DMS114 treated with DMSO at 0.1 percent for 48 hours (cell line): Measurements from ENCODE around the gene RALB.
"Not testable (repeated sequence)": the region's sequence is repeated elsewhere in the genome, so short reads cannot be mapped to it uniquely, and the experiment has no call there.

Experiments
- DNase-seq: peaks from one replicate; lab custom pipeline; 2025; ENCODE audit not compliant: unreplicated experiment; lab: John Stamatoyannopoulos, UW

RALB gene

DNA sequence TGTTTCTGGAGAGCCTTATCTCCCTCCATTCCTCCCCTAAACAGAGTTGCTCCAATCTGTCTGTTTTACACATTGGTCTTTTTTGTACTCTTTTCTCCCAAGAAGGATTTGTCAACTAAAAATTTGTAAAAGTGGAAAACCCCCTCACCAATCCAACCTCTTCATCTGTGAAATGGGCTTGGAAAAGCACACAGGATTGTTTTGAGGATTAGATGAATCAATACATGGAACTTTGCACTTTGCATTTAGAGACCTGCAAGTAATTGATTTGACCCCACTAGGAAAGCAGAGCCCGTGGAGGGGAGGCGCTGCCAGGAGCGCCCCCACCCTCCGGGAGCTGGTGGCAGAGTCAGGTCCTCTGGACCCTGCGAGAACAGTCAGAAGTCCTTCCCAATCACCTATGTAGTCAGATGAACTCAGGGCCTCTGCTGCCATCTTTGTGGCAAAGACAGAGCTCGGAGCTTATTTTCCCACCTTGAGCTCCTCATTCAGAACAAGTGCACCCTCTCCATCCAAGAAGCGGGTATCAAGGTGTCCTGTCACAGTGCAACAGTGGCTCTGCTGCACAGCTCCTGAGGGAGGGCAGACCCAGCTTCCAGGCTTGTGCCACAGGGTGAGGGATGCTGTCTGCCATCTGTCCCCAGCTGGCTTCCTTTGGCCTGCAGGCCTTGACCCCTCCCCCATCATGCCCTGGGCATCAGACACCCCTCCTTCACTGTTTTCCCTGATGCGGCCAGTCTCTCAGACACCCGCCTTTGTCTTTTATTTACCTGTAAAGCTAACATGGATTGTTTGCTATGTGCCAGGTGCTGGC is 27.7 kb upstream of the RALB start:
- no peak for DNase-seq

DNA sequence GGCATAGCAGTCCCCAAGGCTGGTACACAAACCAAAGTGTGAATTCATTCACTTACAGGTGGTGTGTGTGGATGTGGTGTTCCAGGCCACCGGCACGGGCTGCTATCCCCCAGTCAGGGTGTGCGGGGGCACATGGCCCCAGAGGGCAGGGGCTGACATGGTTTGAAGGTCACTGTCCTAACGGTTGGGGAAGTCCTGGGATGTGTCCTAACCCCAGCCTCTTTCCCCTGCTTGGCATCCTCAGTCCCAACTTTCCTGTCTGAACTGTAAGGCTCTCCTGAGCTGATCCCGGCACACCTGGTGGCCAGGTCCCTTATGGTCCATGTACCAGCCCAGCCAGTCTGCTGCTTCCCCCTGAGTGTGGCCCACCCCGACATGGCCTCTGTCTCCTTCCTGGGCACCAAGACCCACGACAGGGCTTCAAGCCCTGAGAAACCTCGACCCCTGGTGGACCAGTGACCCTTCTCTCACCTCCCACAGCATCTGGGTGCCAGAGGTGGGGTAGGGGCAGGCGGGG is 27.0 kb upstream of the RALB start:
- DNase-seq = no peak

GRCh38 chr2:120226316-120226715 is 26.3 kb upstream of the RALB start:
- no peak for DNase-seq

- DNase-seq = no peak
These were observed 25.3 kb upstream of the RALB start for GRCh38 chr2:120227111-120227991.

GRCh38 chr2:120228503-120228902 is 24.1 kb upstream of the RALB start:
- DNase-seq = no peak

DNA sequence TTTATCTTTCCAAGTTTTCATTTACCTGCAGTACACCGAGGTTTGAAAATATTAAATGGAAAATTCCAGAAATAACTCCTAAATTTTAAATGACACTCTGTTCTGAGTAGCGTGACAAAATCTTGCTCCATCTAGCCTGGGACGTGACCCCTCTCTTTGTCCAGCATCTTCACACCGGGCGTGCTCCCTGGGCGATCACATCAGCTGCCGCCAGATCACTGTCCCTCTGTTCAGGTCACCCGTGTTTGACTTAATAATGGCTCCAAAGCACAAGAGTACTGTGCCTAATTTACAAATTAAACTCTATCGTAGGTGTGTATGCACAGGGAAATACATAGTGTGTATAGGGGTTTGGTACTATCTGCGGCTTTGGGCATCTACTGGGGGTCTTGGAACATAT is 23.3 kb upstream of the RALB start:
- no peak for DNase-seq

GRCh38 chr2:120230515-120231471 is 21.9 kb upstream of the RALB start:
- no peak for DNase-seq

DNA sequence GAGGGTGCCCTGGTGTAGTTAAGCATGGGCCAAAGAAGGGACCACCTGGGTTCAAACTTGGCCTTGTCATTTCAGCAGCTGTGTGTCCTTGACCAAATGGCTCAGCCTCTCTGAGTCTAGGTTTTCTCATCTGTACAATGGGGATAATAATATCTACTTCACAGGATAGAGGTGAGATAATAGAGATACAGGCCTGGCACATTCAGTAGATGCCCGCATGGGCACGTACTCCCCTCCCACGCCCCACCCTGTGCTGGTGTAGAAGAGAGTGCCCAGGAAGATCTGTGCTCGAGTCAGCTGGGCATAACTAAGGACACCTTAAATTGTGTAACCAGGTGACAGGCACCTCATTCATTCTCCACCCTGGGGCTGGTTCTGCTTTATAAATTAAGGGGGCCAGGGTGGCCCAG is 21.1 kb upstream of the RALB start:
- no peak for DNase-seq

- DNase-seq = no peak
These were observed 20.5 kb upstream of the RALB start for GRCh38 chr2:120231974-120232635.

GRCh38 chr2:120233292-120233691 is 19.4 kb upstream of the RALB start:
- no peak for DNase-seq

- not testable (repeated sequence) for DNase-seq
These were observed 17.5 kb upstream of the RALB start for GRCh38 chr2:120235158-120235557.

- DNase-seq = no peak
These were observed 17.0 kb upstream of the RALB start for GRCh38 chr2:120235681-120236080.

DNA sequence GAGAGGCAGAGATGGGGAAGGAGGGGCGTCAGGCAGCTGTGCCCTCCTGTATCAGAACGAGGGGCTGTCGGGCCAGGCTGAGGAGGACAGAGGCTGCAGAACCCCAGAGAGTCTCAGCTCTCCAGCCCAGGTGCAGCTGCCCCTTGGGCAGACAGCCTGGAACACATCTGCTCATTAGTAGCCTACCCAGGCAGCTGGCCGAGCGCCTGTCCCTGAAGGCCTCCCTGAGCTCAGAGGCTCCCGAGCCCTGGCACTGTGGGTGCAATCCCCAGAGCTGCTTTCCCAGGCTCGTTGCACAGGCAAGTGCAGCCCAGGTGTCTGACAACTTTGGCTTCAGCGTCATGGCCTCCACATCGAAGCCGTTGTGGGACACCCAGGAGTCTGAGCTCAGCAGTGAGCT is 16.3 kb upstream of the RALB start:
- DNase-seq = no peak

DNA sequence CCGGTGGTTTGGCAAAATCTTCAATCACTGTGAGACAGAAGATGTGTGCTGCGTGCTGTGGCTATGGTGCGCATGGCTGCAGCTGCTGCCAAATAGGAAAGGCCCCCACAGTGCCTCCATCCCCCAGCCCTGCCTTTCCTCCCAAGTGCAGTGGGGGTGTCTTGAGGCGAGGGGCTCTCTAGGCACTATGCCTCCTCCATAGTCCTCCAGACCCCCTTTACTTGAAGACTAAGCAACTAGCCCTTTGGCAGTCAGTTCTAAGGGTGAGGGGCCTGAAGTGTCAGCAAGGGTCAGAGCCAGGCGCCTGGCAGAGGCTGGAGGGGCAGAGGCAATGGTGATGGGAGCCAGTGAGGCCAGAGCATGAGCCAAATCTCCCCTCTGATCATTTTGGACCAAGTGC is 15.9 kb upstream of the RALB start:
- DNase-seq = no peak

DNA sequence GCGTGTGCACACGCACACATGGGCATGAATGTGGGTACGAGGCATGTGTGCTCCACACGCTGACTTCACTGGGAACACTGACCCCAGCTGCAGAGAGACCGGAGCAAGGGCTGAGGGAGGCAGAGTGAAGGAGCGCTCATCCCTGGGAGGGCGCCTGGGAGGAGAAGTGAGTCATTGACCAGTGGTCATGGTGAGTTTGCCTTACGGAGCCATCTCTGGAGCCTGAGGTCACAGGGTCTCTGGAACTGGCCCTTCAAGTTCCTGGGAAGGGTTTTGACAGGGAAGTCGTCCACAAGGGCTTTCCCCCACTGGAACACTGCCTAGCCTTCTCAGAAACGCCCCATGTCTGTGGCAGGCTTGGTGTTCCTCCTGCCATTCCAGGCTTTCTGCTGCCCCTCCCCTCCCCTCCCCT is 15.2 kb upstream of the RALB start:
- DNase-seq = no peak

GRCh38 chr2:120238728-120239487 is 13.7 kb upstream of the RALB start:
- no peak for DNase-seq

DNA sequence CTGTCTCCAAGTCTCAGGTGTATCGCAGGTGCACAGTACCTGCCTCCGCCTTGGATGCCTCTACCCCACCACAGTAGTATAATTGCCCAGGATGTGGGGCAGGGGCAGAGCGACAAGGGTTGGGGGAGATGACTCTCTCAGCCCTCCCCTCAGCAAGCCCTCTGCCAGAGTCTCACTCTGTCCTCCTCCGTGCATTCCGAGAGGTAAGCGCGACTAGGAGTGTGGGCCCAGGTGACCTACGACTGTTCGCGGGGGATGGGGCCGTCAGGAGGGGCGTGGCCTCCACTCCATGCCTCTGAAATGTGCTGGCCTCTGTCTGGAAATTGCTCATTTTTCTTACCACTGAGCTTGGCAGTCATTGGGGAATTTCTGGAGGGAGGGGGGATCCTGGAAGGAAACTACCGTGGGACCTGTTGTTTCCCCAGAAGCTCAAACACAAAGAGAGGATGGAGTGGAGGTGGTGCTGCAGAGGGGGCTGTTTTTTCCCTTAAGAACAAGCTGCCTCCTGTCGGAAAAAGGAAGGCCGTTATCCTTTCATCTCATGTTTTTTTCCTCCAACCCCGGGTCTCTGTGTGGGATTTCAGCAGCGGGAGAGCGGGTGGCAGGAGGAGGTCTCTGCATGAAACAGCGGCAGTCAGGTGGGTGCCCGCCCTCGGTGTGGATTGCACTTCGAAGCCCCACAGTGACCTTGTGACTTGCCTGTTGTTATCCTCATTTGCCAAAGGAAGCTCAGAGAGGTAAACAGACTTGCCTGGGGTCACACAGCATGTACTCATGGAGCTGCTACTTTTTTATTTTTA is 13.0 kb upstream of the RALB start:
- no peak for DNase-seq

DNA sequence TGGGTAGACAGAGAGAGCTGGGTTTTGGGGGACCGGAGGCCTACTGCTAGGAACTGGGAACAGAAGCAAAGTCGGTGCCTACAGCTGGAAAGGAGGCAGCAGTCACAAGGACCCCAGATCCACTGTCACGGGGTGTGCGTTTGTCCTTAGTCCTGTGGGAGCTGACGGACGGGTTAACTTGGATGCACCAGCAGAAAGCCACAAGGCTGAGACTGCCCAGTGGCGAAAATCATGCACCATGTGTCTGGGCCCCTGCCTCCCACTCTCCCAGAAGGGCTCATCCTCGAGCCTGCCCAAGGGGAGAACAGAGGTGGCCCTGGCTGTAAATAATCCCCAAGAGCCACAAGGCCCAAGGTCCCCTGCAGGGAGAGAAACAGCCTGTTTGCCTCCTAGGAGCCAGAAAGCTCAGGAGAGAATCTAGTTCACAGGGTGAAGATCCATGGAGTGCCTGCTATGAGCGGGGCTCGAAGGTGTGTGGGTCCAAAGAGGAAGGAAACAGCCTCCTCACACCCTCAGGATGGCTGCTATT is 11.7 kb upstream of the RALB start:
- no peak for DNase-seq

GRCh38 chr2:120241684-120242083 is 11.0 kb upstream of the RALB start:
- DNase-seq = no peak
